OCI-LY1 (cell line): ENCODE results near the gene ANKRD13B.

Experiments used
- H2AFZ ChIP-seq: fragments of 200-600 bp; sonication (generic), shearing (Covaris generic); 2 replicates; pipeline ENCODE4 v1.6.0; 2014; ENCODE audit warnings: antibody characterized with exemption, mild to moderate bottlenecking, low read length
- H3F3A ChIP-seq: fragments of 200-600 bp; sonication (generic), shearing (Covaris generic); 2 replicates; pipeline ENCODE4 v1.6.0; 2014; ENCODE audit warnings: mild to moderate bottlenecking, antibody characterized with exemption, low read length, moderate library complexity; ENCODE audit not compliant: insufficient read depth
- H3K27ac ChIP-seq: fragments of 200-600 bp; sonication (generic); 2 replicates; pipeline ENCODE4 v1.5.1; 2014; ENCODE audit warnings: low read length, mixed run types, mild to moderate bottlenecking, low read depth; ENCODE audit not compliant: poor library complexity, severe bottlenecking
- H3K27me3 ChIP-seq: fragments of 200-600 bp; sonication (generic); 2 replicates; pipeline ENCODE4 v1.6.0; 2014; ENCODE audit warnings: antibody characterized with exemption, mild to moderate bottlenecking, low read length, moderate library complexity; ENCODE audit not compliant: insufficient read depth
- H3K36me3 ChIP-seq: fragments of 200-600 bp; sonication (generic); 2 replicates; pipeline ENCODE4 v1.6.1; 2014; ENCODE audit warnings: mild to moderate bottlenecking, antibody characterized with exemption, low read length, moderate library complexity, mixed read lengths; ENCODE audit not compliant: insufficient read depth
- H3K4me1 ChIP-seq: fragments of 200-600 bp; sonication (generic); 2 replicates; pipeline ENCODE4 v1.5.1; 2014; ENCODE audit warnings: mild to moderate bottlenecking, low read length, moderate library complexity; ENCODE audit not compliant: insufficient read depth, severe bottlenecking
- H3K4me2 ChIP-seq: fragments of 200-600 bp; sonication (generic), shearing (Covaris generic); 2 replicates; pipeline ENCODE4 v1.6.1; 2014; ENCODE audit warnings: low read length
- H3K4me3 ChIP-seq: fragments of 200-600 bp; sonication (generic); 2 replicates; pipeline ENCODE4 v1.5.1; 2014; ENCODE audit warnings: low read length, low read depth, mild to moderate bottlenecking, mixed read lengths; ENCODE audit not compliant: poor library complexity, severe bottlenecking
- H3K79me2 ChIP-seq: fragments of 200-600 bp; shearing (Covaris generic); 2 replicates; pipeline ENCODE4 v1.6.1; 2016; ENCODE audit warnings: mixed run types, low read length, mixed read lengths; ENCODE audit not compliant: insufficient read depth
- H3K9ac ChIP-seq: fragments of 200-600 bp; sonication (generic), shearing (Covaris generic); 2 replicates; pipeline ENCODE4 v1.6.1; 2014; ENCODE audit warnings: mild to moderate bottlenecking, low read length, mixed read lengths
- H3K9me2 ChIP-seq: fragments of 200-600 bp; sonication (generic), shearing (Covaris generic); 2 replicates; pipeline ENCODE4 v1.6.1; 2014; ENCODE audit warnings: low read depth, mild to moderate bottlenecking, low read length, mixed read lengths
- H3K9me3 ChIP-seq: fragments of 200-600 bp; shearing (Covaris generic); 2 replicates; pipeline ENCODE4 v1.6.1; 2014; ENCODE audit warnings: low read length, mixed read lengths
- H4K20me1 ChIP-seq: fragments of 200-600 bp; sonication (generic), shearing (Covaris generic); 2 replicates; pipeline ENCODE4 v1.6.0; 2016; ENCODE audit warnings: mild to moderate bottlenecking, low read length; ENCODE audit not compliant: insufficient read depth
- CTCF ChIP-seq: fragments of 200-600 bp; sonication (generic), shearing (Covaris generic); IDR thresholded peaks from 2 replicates; pipeline ENCODE4 v1.5.1; 2017; ENCODE audit warnings: mild to moderate bottlenecking, antibody characterized with exemption, low read length, moderate library complexity, mixed read lengths
- EZH2 ChIP-seq: fragments of 200-600 bp; sonication (generic), shearing (Covaris generic); IDR thresholded peaks from 2 replicates; pipeline ENCODE4 v1.8.0; 2017; ENCODE audit warnings: borderline replicate concordance, mixed run types, mild to moderate bottlenecking, antibody characterized with exemption, low read length, moderate library complexity, mixed read lengths

ANKRD13B gene

GRCh38 chr17:29620271-29620670 is 27.3 kb downstream of the ANKRD13B start:
- H3K4me3 ChIP-seq: no peak overlapping the region
- H3K27ac ChIP-seq: no peak overlapping the region
- H3K36me3 ChIP-seq: 0 out of 2 replicates have a peak, but pooled peaks cover under 1% of the 10 kb centered on the region
- H3K27me3 ChIP-seq: peaks cover 9% of the 10 kb centered on the region; the same call in 1 of the 2 replicates
- peaks cover 48% of the 10 kb centered on the region for H3K4me1 ChIP-seq
- no peaks in the 10 kb centered on the region for H4K20me1 ChIP-seq
- TF ChIP-seq EZH2 (no peak), CTCF (no peak)
- H3K79me2 ChIP-seq: no peaks in the 10 kb centered on the region
- H3K4me2 ChIP-seq: no peak overlapping the region
- H2AFZ ChIP-seq: no peak overlapping the region
- H3K9me2 ChIP-seq: no peaks in the 10 kb centered on the region
- no peaks in the 10 kb centered on the region for H3F3A ChIP-seq
- H3K9me3 ChIP-seq: no peaks in the 10 kb centered on the region
- H3K9ac ChIP-seq: no peak overlapping the region

- peaks cover 9% of the 10 kb centered on the region; the same call in 1 of the 2 replicates for H3K27me3 ChIP-seq
- peaks cover 42% of the 10 kb centered on the region for H3K4me1 ChIP-seq
- H3K9ac ChIP-seq: no peak overlapping the region
- H3K36me3 ChIP-seq: peaks cover 7% of the 10 kb centered on the region
- no peak overlapping the region for H3K27ac ChIP-seq
- no peaks in the 10 kb centered on the region for H3F3A ChIP-seq
- no peak overlapping the region for H3K4me3 ChIP-seq
- no peaks in the 10 kb centered on the region for H3K79me2 ChIP-seq
- H3K9me2 ChIP-seq: no peaks in the 10 kb centered on the region
- no peak overlapping the region for H3K4me2 ChIP-seq
- H3K9me3 ChIP-seq: no peaks in the 10 kb centered on the region
- H2AFZ ChIP-seq: no peak overlapping the region
- no peaks in the 10 kb centered on the region for H4K20me1 ChIP-seq
- TF ChIP-seq CTCF (no peak), EZH2 (no peak)
Observed at GRCh38 chr17:29620779-29621500, 28.0 kb downstream of the ANKRD13B start.

DNA sequence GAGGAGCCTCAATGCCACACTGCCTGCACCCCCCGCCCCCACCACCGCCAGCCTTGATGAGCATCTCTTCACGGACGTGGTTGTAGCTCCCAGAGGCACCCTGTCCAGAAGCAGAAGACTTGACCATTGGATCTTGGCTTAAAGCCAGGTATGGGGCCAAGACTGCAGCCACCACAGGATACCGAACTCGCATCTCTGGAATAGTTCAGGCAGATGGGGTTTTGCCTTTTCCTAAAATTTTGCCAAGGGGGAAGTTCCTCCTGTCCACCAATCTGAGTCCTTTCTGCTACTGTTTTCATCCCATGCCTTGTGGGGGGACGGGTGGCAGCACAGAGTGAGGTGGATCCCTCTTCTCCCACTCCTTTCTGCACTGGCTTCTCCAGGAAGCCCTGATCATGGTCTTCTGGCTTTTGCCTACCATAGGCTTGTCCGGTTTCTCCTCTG is 28.8 kb downstream of the ANKRD13B start:
- Histone ChIP-seq H2AFZ (no peak overlapping the region), H3K79me2 (no peaks in the 10 kb centered on the region), H3K4me3 (peak overlapping the region; percentile 71), H4K20me1 (no peaks in the 10 kb centered on the region), H3K27ac (no peak overlapping the region), H3K9me3 (no peaks in the 10 kb centered on the region), H3K9ac (peak overlapping the region; percentile 64; the same call in 1 of the 2 replicates), H3K4me2 (peak overlapping the region; percentile 94), H3K4me1 (peaks cover 34% of the 10 kb centered on the region), H3K9me2 (no peaks in the 10 kb centered on the region), H3K27me3 (peaks cover 5% of the 10 kb centered on the region; the same call in 1 of the 2 replicates), H3K36me3 (peaks cover 11% of the 10 kb centered on the region), H3F3A (no peaks in the 10 kb centered on the region)
- TF ChIP-seq EZH2: no peak
- no peak for TF ChIP-seq CTCF
